ENCODE measurements around the gene CSTB. TPM values are rescaled to one million over a fixed set of nuclear protein-coding genes. Genes with fewer than 3 reads are reported as not detected.
A peak's percentile ranks its signal among the peaks of the same experiment; 100 is the strongest.

CSTB gene
- polyA plus RNA-seq, 5 donors: 32.3 to 47.1 (median 41.5) TPM

DNA sequence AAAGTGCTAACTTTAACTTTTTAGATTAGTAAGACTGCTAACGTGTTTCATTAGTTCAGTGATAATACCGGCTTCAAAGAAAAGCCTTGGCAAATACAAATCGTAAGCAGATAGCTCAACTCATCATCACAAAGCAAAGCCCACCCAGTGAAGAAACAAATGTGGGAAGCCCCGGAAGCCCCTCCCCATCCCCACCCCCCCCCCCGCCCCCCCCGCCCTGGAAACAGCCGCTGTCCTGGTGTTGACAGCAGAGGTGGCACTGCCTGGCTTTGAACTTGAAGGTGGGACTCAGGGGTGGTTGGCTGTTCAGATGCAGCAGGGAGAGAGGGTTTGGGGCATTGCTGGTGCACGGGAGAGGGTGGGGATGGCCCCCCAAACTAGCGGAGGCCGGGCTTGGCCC lies 43.0 kb downstream of the CSTB start:
- no peak for DNase-seq

DNA sequence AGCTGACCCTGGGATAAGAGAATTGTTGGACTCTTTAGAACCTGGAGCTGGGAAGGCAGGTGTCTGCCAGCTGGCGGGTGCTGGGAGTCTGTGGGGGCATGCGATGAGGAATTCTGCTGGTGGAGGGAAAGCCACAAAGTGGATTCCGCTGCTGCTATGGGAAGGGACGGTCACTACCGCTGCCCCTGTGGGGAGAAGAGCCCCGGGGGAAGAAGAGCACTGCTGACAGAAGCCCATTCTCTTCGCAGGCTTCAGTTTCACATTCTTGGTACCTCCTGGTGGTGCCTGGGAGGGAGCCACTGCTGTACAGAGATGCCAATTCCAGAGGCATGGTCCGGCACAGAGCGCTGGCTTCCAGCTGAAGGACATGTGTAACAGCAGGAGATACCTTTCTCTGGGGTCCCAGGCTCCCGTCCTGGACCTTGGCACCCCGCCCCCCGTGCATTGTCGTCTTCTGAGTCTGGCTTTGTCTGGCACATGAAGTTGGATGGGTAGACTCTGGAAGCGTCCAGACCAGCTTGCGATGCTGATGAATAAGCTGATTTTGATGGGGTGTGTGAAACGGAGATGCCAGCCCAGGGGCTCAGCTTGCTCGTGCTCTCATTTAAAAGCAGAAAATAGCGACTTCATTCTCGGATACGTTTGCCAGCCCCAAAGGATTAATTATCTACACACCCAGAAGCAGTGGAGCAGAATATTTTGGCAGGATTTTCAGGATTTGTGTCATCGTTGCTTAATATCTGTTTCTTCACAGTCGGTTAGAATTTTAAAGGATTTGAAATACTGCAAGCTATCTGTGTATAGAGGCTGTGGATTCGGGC lies 44.0 kb downstream of the CSTB start:
- no peak for DNase-seq

DNA sequence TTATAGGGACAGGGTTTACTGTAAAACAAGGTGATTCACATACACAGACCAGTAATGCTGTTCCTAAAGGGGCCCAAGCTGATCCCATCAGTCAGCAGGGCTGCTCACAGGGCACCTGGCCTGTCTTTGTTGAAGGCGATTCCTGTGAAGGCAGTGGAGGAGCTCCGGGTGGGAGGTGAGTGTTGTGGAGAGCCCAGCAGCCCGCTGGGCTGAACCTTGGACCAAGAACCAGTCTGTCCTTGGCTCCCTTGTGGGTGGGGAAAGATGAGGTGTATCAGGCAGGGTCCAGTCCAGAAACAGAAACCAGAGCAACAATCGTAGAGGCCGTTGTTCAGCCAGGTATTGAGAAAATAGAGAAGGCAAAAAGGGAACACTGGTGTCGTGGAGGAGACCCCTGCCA lies 44.6 kb downstream of the CSTB start:
- no peak for DNase-seq

DNA sequence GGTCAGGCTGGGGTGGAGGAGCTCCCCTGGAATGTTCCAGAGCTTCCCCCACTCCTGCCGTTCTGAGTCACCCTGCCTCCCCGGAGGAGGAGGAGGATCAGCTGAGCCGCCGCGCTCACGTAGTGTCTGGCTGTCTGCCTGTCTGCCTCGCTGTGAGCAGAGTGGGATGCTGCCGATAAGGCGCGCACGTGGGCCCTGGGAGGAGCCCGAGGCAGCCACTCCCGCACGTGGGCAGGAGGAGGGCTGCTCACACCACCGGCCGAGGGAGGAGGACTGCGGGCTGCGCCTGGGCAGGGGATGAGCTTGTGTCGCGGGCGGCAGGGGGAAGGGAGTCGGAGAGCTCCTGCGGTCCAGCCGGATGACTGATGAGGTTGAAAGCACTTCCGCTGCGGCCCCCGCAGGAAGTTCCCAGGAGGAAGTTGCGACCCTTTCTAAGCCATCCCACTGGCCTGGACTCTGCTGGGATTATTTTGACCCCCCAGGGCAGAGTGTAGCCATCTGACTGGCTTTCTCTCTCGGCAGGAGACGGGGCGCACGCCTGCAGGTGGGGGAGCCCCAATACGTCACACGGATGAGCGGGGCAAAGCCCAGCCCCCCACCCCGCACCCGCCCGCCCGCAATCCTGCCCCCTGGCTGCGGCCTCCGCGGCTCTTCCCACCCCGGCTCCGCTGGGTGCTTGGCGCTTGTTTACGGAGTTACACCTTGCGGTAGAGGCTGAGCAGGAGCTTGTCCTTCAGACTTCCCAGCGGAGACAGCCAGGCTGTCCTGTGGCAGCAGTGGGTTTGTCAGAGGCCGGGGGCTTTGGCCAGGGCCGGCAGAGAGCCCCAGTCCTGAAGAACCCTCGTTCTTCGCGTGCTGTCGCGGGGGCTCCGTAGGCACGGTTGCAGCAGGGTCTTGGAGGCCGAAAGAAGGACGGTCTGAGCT lies 47.4 kb downstream of the CSTB start:
- DNase-seq: peak; percentile 80 to 86

DNA sequence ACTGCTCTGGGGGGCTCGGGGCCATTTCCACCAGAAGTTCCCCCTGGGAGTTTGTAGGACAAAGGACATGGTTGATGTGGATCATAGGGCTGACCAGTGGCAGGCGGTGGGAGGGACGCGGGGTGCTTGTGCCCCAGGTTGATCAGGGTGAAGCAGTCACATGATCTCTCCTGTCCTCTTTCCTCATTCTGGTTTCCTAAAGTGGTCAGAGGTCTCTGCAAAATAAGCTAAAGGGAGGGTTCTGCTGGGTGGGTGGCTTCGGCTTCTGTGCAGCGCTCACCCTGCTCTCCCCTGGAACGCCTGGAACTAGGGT lies 48.0 kb downstream of the CSTB start:
- DNase-seq: no peak

DNA sequence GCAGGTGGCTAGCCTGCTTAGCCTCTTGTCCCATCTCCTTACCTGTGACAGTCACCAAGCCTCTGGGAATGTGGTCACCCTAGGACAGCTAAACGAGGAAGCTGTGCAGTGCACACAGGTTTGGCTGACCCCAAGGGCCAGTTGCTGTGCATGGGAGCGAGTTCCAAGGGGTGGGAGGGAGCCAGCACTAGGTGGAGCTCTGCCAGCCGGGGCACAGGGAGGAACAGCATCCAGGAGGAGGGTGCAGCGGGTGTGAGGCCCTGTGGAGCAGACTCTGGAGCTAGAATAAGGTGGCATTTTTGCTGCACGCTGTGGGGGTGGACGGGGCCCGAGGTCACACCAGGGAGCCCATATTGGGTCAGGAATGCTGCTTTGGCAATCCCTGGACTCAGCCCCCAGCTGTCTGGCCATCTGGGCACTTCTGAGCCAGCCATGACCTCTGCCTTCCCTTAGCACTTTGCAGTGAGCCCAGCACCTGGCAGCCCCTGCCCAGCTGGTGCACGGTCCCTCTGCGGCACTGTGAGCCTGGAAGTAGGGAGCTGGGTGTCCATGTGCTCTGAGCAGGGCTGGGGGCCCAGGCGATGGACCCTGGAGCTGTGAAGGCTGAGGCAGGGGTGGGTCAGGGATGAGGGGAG lies 48.5 kb downstream of the CSTB start:
- DNase-seq: no peak

DNA sequence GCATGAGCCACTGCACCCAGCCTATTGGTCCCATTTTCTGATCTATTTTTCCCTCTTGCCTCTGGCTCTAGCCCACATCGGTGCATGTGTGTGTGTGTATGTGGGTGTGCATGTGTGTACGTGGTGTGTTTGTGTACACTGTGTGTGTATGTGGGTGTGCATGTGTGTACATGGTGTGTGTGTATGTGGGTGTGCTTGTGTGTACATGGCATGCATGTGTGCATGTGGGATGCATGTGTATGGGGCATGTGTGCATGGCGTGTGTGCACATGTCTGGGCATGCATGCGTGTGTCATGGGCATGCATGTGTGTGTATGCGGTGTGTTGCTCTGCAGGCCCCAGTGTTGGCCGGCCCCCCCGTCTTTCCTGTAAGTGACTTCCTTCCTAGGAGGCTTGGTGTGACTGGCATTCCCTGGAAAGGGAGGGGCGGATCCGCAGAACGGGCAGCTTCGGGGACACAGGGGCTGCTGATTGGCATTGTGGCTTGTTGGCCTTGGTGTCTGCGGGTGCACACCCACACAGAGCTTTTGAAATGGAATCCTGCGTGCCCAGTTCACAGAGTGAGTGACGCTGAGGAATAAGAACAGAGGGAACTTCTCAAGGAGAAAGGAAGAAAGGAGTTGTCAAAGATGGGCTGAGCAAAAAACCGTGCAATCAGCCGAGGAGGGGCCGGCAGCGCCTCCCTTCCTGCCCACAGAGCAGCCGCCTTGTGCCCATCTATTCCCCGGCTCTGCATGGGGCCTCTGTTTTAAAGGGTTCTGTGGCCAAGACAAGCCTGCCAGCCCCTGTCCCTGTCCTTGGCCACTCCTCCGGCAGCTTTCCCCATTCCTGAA lies 49.2 kb downstream of the CSTB start:
- no peak for DNase-seq

Other genes with a start within 250 kb of the CSTB start
- 1 to 10 TPM; 1.1 to 1.5 (median 1.2) TPM for gene HSF2BP, start 116.8 kb downstream of the CSTB start, polyA plus RNA-seq (ENCODE audit: insufficient read depth in 1 of 5, insufficient read length in 5 of 5, low replicate concordance in 1 of 5)
- gene RRP1B, start 116.7 kb downstream of the CSTB start, polyA plus RNA-seq (ENCODE audit: insufficient read depth in 1 of 5, insufficient read length in 5 of 5, low replicate concordance in 1 of 5): 10 to 100 TPM; 25.2 to 30.1 (median 27.1) TPM
- 10 to 100 TPM; 37.0 to 54.2 (median 39.6) TPM for gene PDXK, start 57.2 kb downstream of the CSTB start, polyA plus RNA-seq (ENCODE audit: insufficient read depth in 1 of 5, insufficient read length in 5 of 5, low replicate concordance in 1 of 5)
- gene RRP1, start 13.3 kb upstream of the CSTB start, polyA plus RNA-seq (ENCODE audit: insufficient read depth in 1 of 5, insufficient read length in 5 of 5, low replicate concordance in 1 of 5): 10 to 100 TPM; 21.6 to 29.6 (median 25.7) TPM
- gene AGPAT3, start 88.9 kb upstream of the CSTB start, polyA plus RNA-seq (ENCODE audit: insufficient read depth in 1 of 5, insufficient read length in 5 of 5, low replicate concordance in 1 of 5): 10 to 100 TPM; 29.8 to 42.7 (median 36.9) TPM
- 10 to 100 TPM; 22.9 to 28.2 (median 26.6) TPM for gene TRAPPC10, start 236.0 kb upstream of the CSTB start, polyA plus RNA-seq (ENCODE audit: insufficient read depth in 1 of 5, insufficient read length in 5 of 5, low replicate concordance in 1 of 5)